Endothelial cell of umbilical vein (primary cell): ENCODE measurements around the gene PPM1F.

Source experiments
- CTCF ChIP-seq, 2 donors: IDR thresholded peaks; 1 replicate in 1 of 2; 2 replicates in 1 of 2; pipeline ENCODE4 v1.5.1; 2011; ENCODE audit warnings: low read length in 2 of 2, mild to moderate bottlenecking in 2 of 2, moderate library complexity in 2 of 2, control low read depth in 1 of 2, inconsistent platforms in 1 of 2, low read depth in 1 of 2; ENCODE audit not compliant: insufficient read depth in 1 of 2; ENCODE audit errors: extremely low read depth in 1 of 2
- EZH2 ChIP-seq: IDR thresholded peaks from 2 replicates; pipeline ENCODE4 v1.6.1; 2012; ENCODE audit warnings: borderline replicate concordance, low read depth, mild to moderate bottlenecking, moderate library complexity, low read length, inconsistent platforms; ENCODE audit not compliant: severe bottlenecking
- MAX ChIP-seq: IDR thresholded peaks from 2 replicates; pipeline ENCODE4 v1.6.1; 2011; ENCODE audit not compliant: insufficient read depth, insufficient read length
- MYC ChIP-seq: IDR thresholded peaks from one replicate; pipeline ENCODE4 v1.6.1; 2011; ENCODE audit warnings: mild to moderate bottlenecking, low read depth, low read length
- POLR2A ChIP-seq: IDR thresholded peaks from 2 replicates; pipeline ENCODE4 v1.6.1; 2012; ENCODE audit warnings: low read depth, mild to moderate bottlenecking, control low read depth, low read length
- POLR2AphosphoS5 ChIP-seq: IDR thresholded peaks from 2 replicates; pipeline ENCODE4 v1.6.1; 2012; ENCODE audit warnings: low read depth, mild to moderate bottlenecking, control low read depth, low read length, moderate library complexity; ENCODE audit not compliant: insufficient read depth

- TF ChIP-seq CTCF (IDR thresholded peaks at IDR 0.05; ENCODE audit: extremely low read depth in 1 of 2, insufficient read depth in 1 of 2, low read depth in 1 of 2, low read length in 2 of 2) = no peak
- no peak for TF ChIP-seq POLR2A
- TF ChIP-seq EZH2 = no peak
- TF ChIP-seq POLR2AphosphoS5 = no peak
- no peak for TF ChIP-seq MAX
- no peak for TF ChIP-seq MYC
Observed at GRCh38 chr22:21977814-21978213, 25.2 kb upstream of the PPM1F start.
